HepG2 (cell line): Measurements from ENCODE around the gene VSTM5. TPM values are rescaled to one million over a fixed set of nuclear protein-coding genes. Genes with fewer than 3 reads are reported as not detected.

Source experiments
- EED ChIP-seq: sonication (generic); formaldehyde crosslinking; IDR thresholded peaks from 2 replicates; pipeline ENCODE4 v1.5.0; 2020; ENCODE audit warnings: mild to moderate bottlenecking, missing genetic modification reagents
- FOXA1 ChIP-seq, 2 experiments: fragments of 450-650 bp in 1 of 2; sonication (generic) in 1 of 2; formaldehyde crosslinking in 1 of 2; IDR thresholded peaks; 2 replicates each; pipeline versions ENCODE4 v1.4.0 to v1.6.1; 2016 to 2020; ENCODE audit warnings: missing genetic modification reagents in 1 of 2
- GTF3A ChIP-seq: sonication (generic); formaldehyde crosslinking; conservative IDR thresholded peaks from 2 replicates; pipeline ENCODE4 v1.4.0; 2020; ENCODE audit warnings: mild to moderate bottlenecking, missing genetic modification reagents
- HNF1B ChIP-seq: sonication (generic); formaldehyde crosslinking; IDR thresholded peaks from 2 replicates; pipeline ENCODE4 v1.5.1; 2020; ENCODE audit warnings: mild to moderate bottlenecking, moderate library complexity, missing genetic modification reagents
- KLF12 ChIP-seq: sonication (generic); formaldehyde crosslinking; IDR thresholded peaks from 2 replicates; pipeline ENCODE4 v1.4.0; 2020; ENCODE audit warnings: missing genetic modification reagents, borderline replicate concordance
- LBX2 ChIP-seq: sonication (generic); formaldehyde crosslinking; IDR thresholded peaks from 2 replicates; pipeline ENCODE4 v1.5.0; 2020; ENCODE audit warnings: missing genetic modification reagents, mild to moderate bottlenecking, borderline replicate concordance
- MTF1 ChIP-seq: sonication (generic); formaldehyde crosslinking; IDR thresholded peaks from 2 replicates; pipeline ENCODE4 v1.5.0; 2020; ENCODE audit warnings: missing genetic modification reagents
- POLR2G ChIP-seq: fragments of 200-400 bp; formaldehyde crosslinking; IDR thresholded peaks from 2 replicates; pipeline ENCODE4 v1.6.1; 2018; ENCODE audit warnings: mild to moderate bottlenecking, low read depth, low read length, moderate library complexity
- TAF1 ChIP-seq: sonication (generic); formaldehyde crosslinking; IDR thresholded peaks from 2 replicates; pipeline ENCODE4 v1.4.0; 2020; ENCODE audit warnings: missing genetic modification reagents
- TBX3 ChIP-seq: fragments of 450-650 bp; IDR thresholded peaks from 2 replicates; pipeline ENCODE4 v1.6.1; 2017; ENCODE audit warnings: antibody characterized with exemption, mild to moderate bottlenecking, inconsistent platforms, borderline replicate concordance
- ZFP37 ChIP-seq: sonication (generic); formaldehyde crosslinking; IDR thresholded peaks from 2 replicates; pipeline ENCODE4 v1.4.0; 2020; ENCODE audit warnings: missing genetic modification reagents, borderline replicate concordance
- ZNF18 ChIP-seq: sonication (generic); formaldehyde crosslinking; IDR thresholded peaks from 2 replicates; pipeline ENCODE4 v1.8.0; 2022; ENCODE audit warnings: mild to moderate bottlenecking, missing genetic modification reagents; ENCODE audit not compliant: insufficient replicate concordance
- ZNF263 ChIP-seq: sonication (generic); formaldehyde crosslinking; IDR thresholded peaks from 2 replicates; pipeline ENCODE4 v1.4.0; 2020; ENCODE audit warnings: missing genetic modification reagents
- ZNF317 ChIP-seq: sonication (generic); formaldehyde crosslinking; IDR thresholded peaks from 2 replicates; pipeline ENCODE4 v1.5.0; 2020; ENCODE audit warnings: mild to moderate bottlenecking, missing genetic modification reagents
- ZNF33A ChIP-seq: sonication (generic); formaldehyde crosslinking; IDR thresholded peaks from 2 replicates; pipeline ENCODE4 v1.5.1; 2020; ENCODE audit warnings: missing genetic modification reagents, mild to moderate bottlenecking, moderate library complexity, borderline replicate concordance
- ZNF430 ChIP-seq: sonication (generic); formaldehyde crosslinking; IDR thresholded peaks from 2 replicates; pipeline ENCODE4 v1.9.0; 2021; ENCODE audit warnings: mild to moderate bottlenecking, missing genetic modification reagents
- ZNF446 ChIP-seq: sonication (generic); formaldehyde crosslinking; IDR thresholded peaks from 2 replicates; pipeline ENCODE4 v1.5.0; 2020; ENCODE audit warnings: mild to moderate bottlenecking, missing genetic modification reagents
- ZNF557 ChIP-seq: sonication (generic); formaldehyde crosslinking; IDR thresholded peaks from 2 replicates; pipeline ENCODE4 v1.4.0; 2020; ENCODE audit warnings: missing genetic modification reagents
- ZNF605 ChIP-seq: sonication (generic); formaldehyde crosslinking; IDR thresholded peaks from 2 replicates; pipeline ENCODE4 v1.8.0; 2022; ENCODE audit warnings: mild to moderate bottlenecking, missing genetic modification reagents
- ZNF629 ChIP-seq: sonication (generic); formaldehyde crosslinking; conservative IDR thresholded peaks from 2 replicates; pipeline ENCODE4 v1.5.0; 2020; ENCODE audit warnings: missing genetic modification reagents
- ZNF781 ChIP-seq: sonication (generic); formaldehyde crosslinking; IDR thresholded peaks from 2 replicates; pipeline ENCODE4 v1.5.1; 2020; ENCODE audit warnings: borderline replicate concordance, mild to moderate bottlenecking, missing genetic modification reagents; ENCODE audit errors: not compliant biosample characterization
- ZNF784 ChIP-seq: sonication (generic); formaldehyde crosslinking; IDR thresholded peaks from 2 replicates; pipeline ENCODE4 v1.5.1; 2020; ENCODE audit warnings: missing genetic modification reagents, mild to moderate bottlenecking, borderline replicate concordance
- ZNF839 ChIP-seq: sonication (generic); formaldehyde crosslinking; IDR thresholded peaks from 2 replicates; pipeline ENCODE4 v1.4.0; 2020; ENCODE audit warnings: missing genetic modification reagents, mild to moderate bottlenecking, borderline replicate concordance
- ZNF879 ChIP-seq: sonication (generic); formaldehyde crosslinking; IDR thresholded peaks from 2 replicates; pipeline ENCODE4 v1.8.1; 2023; ENCODE audit warnings: missing genetic modification reagents
- ZSCAN25 ChIP-seq: sonication (generic); formaldehyde crosslinking; IDR thresholded peaks from 2 replicates; pipeline ENCODE4 v1.8.0; 2022; ENCODE audit warnings: mild to moderate bottlenecking, missing genetic modification reagents
- polyA plus RNA-seq, 8 experiments: library from polyadenylated mRNA; depleted of rRNA in 3 of 8; stranded (reverse) in 7 of 8; unstranded in 1 of 8; fragments of >200 nt; fragmentation: Illumina TruSeq in 4 of 8; extraction: Trizol in 4 of 8; gene quantifications; 2 replicates each; pipeline versions ENCODE4 v1.2.1 to v1.2.3, GENCODE V29; 2011 to 2016; ENCODE audit warnings: low read depth in 4 of 8, missing spikeins in 1 of 8, mixed read lengths in 1 of 8; ENCODE audit not compliant: insufficient read depth in 1 of 8
- total RNA-seq, 5 experiments: library from RNA; depleted of rRNA; stranded (reverse); fragments of >200 nt; fragmentation: Illumina TruSeq; extraction: Trizol; gene quantifications; 2 replicates each; pipeline ENCODE4 v1.2.3, GENCODE V29; 2016; ENCODE audit warnings: low read depth in 1 of 5

Gene VSTM5
- total and polyA plus RNA-seq, 2 of the 13 experiments (the other 11 are each of a cell fraction or from before 2014, with no cell fraction given): not detected

- TF ChIP-seq ZNF446 (CRISPR knock-in tag) (peak; percentile 35; the same call in 1 of the 2 replicates), ZNF839 (CRISPR knock-in tag) (no peak), HNF1B (CRISPR knock-in tag) (0 out of 2 replicates have a peak, but pooled peaks have one; percentile 57), TBX3 (no peak), ZNF557 (CRISPR knock-in tag) (peak; percentile 78), ZNF263 (CRISPR knock-in tag) (0 out of 2 replicates have a peak, but pooled peaks have one; percentile 10), ZNF879 (CRISPR knock-in tag) (0 out of 2 replicates have a peak, but pooled peaks have one; percentile 37), MTF1 (CRISPR knock-in tag) (peak; percentile 13; the same call in 1 of the 2 replicates), ZNF629 (CRISPR knock-in tag) (0 out of 2 replicates have a peak, but pooled peaks have one; percentile 5), LBX2 (no peak), ZFP37 (no peak), GTF3A (no peak), FOXA1 (IDR thresholded peaks at IDR 0.05) (no peak), FOXA1 (CRISPR knock-in tag; IDR thresholded peaks at IDR 0.05) (0 out of 2 replicates have a peak, but pooled peaks have one; percentile 3), ZNF18 (CRISPR knock-in tag) (peak; percentile 43), ZNF781 (CRISPR knock-in tag) (peak; percentile 83), ZNF784 (CRISPR knock-in tag) (no peak; the same call in 1 of the 2 replicates), ZSCAN25 (CRISPR knock-in tag) (0 out of 2 replicates have a peak, but pooled peaks have one; percentile 25), EED (peak; percentile 67; the same call in 1 of the 2 replicates), KLF12 (peak; percentile 94; the same call in 1 of the 2 replicates), ZNF605 (CRISPR knock-in tag) (peak; percentile 27), TAF1 (CRISPR knock-in tag) (peak; percentile 87), POLR2G (peak; percentile 97), ZNF33A (CRISPR knock-in tag) (no peak), ZNF430 (peak; percentile 23; the same call in 1 of the 2 replicates), ZNF317 (peak; percentile 78; the same call in 1 of the 2 replicates)
Observed at GRCh38 chr11:93784145-93784934, 66.1 kb downstream of the VSTM5 start, which contains the start of gene MED17 (continued).
